Measurements from ENCODE around the gene MAMDC2. TPM values are rescaled to one million over a fixed set of nuclear protein-coding genes. Genes with fewer than 3 reads are reported as not detected.

The MAMDC2 gene
- total RNA-seq, 8 experiments from 2014 or later, result 0.04 to 6.4 (median 0.38) TPM

DNA sequence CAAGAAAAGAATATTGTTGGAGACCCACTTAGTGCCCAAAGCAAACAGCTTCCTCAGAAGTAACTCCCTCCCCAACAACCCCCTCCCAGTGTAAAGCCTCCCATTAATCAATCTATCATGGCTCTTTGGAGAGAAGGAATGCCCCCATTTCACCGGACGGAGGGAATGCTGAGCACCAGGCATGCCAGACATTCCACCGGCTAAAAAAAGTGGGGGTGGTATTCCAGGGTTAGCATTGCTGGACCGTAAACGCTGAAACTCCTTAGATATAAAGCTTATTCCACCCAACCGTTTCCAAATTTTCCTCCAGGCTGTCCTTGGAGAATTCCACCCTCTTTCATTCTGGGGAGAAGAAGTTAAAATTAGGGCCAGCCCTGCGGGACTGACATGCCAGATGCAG is 363 bp upstream of the MAMDC2 start:
- WGBS, 10 experiments, result 0 to 24% (median 15%) methylated on average over 2 to 7 of the region's 7 CpGs; no CpG with 5 or more reads in 5 of the 10 experiments
- ATAC-seq (replicated peaks in 6 of 8), result no peak
- Histone ChIP-seq H3K4me3 (peak overlapping the region in 1 of 5 donors; percentile 21), H3K4me1 (replicated peaks in 1 of 2) (peaks cover 0 to 4% of the 10 kb centered on the region in 2 donors), H3K27ac (no peak overlapping the region)
- in situ Hi-C loops (cut with MboI; ENCODE audit: low pct_unique_long_range_greater_than_20kb in 2 of 9, low sequenced_read_pairs in 9 of 9, unreplicated experiment in 9 of 9), result no loop called here

DNA sequence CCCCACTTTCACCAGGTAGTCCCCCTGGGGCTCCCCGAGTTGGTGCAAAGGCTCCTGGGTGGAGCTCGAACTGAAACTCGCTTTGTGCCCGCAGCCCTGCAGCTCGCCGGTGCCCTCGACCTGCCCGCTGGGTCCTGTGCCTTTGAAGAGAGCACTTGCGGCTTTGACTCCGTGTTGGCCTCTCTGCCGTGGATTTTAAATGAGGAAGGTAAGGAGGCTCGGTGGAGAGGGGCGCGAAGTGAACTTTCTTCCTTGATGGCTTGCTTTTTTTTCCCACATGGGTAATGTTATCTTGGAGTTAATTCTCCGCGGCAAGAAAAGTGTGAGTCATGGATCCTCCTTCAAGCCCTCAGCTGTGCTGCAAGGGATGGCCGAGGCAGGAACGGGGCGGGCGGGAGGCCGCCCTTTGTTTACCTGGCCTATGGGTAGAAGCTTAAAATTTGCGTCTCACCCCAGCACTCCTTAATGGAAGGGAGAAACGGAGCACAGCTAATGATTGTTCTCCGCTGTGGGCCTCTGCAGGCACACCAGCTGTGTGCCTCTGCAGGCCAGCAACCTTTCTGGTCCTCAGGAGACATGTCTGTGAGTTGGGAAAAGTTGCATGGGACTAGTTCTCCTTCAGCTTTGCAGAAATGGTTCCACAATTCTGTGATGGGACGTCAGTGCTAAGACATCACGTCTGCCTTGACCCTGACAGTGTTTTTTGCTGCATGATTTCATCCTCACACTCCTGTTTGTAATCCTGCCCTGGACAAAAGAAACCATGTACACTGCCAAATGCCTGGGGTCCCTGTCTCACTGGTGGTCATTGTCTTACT is 1.1 kb downstream of the MAMDC2 start:
- WGBS, 10 experiments, result 0 to 64% (median 45%) methylated on average over 2 to 11 of the region's 26 CpGs; no CpG with 5 or more reads in 3 of the 10 experiments
- in situ Hi-C loops (cut with MboI; ENCODE audit: low pct_unique_long_range_greater_than_20kb in 2 of 9, low sequenced_read_pairs in 9 of 9, unreplicated experiment in 9 of 9), result no loop called here
- H3K4me1 ChIP-seq (replicated peaks in 1 of 2), result peaks cover 0 to 4% of the 10 kb centered on the region in 2 donors
- H3K27ac ChIP-seq, result no peak overlapping the region
- peak; percentile 30 to 64 (median 48) for ATAC-seq (replicated peaks in 6 of 8)
- peak overlapping the region in 2 of 5 donors; percentile 21 to 25 for H3K4me3 ChIP-seq

DNA sequence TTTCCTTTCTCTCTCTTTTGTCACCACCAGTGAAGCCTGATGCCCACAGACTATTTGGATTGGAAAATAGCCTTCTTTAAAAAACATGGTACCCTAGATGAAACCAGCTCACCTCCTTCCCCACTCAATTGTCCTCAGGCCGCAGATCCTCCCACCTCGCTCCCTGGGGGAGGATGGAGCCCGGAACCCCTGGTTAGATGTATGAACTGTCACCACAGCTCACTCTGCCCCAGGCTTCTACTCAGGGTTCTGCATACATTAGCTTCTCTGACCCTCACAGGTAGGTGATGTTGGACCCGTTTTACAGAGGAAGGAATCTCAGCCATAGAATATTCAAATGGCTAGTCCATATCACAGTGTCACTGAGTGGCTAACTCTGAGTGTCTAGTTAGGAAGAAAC is 1.8 kb downstream of the MAMDC2 start:
- Histone ChIP-seq H3K27ac (no peak overlapping the region), H3K4me1 (replicated peaks in 1 of 2) (peaks cover 0 to 4% of the 10 kb centered on the region in 2 donors), H3K4me3 (no peak overlapping the region)
- no peak for ATAC-seq (replicated peaks in 6 of 8)
- in situ Hi-C loops (cut with MboI; ENCODE audit: low pct_unique_long_range_greater_than_20kb in 2 of 9, low sequenced_read_pairs in 9 of 9, unreplicated experiment in 9 of 9), result no loop called here
- WGBS, 10 experiments, result 40 to 100% (median 87%) methylated on average over 1 to 4 of the region's 4 CpGs; no CpG with 5 or more reads in 3 of the 10 experiments

DNA sequence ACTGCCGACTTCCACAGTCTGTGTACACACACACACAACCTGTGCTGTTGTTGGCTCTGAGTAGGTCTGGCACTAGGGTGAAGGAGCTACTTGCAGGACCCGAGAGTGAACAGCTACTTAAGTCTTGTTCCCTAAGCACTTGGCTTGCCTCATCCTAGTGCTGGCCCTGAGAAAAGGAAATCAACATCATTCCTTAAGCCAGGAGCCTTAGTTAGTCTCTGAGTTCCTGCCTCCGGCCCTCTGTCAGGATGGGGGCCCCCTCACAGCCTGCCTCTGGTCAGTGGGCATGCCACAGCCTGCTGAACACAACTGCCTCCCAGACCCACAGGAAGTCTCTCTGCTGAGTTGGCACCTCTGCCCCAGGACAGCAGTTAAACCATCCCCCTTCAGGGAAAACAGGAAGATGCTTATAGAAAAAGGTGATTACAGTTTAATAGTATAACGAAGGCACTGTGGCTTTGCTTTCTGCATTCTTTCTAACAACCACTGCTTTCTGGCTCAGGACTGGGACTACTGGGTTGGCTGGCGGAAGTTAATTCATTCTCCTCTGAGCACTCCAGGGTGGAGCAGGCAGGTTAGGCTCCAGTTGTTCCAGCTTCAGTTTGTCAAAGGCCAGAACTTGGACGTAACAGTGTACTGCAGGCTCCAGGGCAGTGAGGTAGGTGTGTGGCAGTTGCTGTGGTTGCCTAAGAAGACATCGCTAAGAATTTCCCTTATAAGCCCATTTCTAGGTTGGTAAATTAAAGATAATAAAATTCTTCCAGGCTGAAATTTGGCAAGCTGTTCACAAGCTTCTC is 2.8 kb downstream of the MAMDC2 start:
- WGBS, 10 experiments, result 27 to 100% (median 83%) methylated on average over 1 to 5 of the region's 7 CpGs

DNA sequence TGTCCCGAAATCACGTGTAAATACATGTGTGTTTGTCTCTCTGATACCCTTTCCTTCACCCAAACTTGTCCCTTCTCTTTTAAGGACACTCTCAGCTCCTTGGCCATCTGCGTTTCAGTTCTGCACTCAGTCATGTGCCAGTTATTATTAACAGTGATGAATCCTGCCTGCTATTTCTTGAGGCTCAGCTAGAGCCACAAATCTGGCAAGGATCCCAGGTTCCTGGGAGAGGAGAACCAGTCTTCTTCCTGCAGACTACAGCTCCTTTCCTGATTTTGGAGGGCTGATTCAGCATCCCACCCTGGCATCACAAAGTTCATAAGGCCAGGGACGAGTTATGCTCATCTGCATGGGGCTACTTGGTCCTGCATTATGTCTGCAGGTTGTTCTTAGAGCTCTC is 5.6 kb downstream of the MAMDC2 start:
- Histone ChIP-seq H3K27ac (no peak overlapping the region), H3K4me3 (no peak overlapping the region), H3K4me1 (replicated peaks in 1 of 2) (no peaks in the 10 kb centered on the region)
- peak in 2 of 8 experiments; percentile 17 to 30 for ATAC-seq (replicated peaks in 6 of 8)
- 0 to 93% (median 72%) methylated on average over 1 to 2 of the region's 4 CpGs; no CpG with 5 or more reads in 6 of the 10 experiments for WGBS, 10 experiments
- in situ Hi-C loops (cut with MboI; ENCODE audit: low pct_unique_long_range_greater_than_20kb in 2 of 9, low sequenced_read_pairs in 9 of 9, unreplicated experiment in 9 of 9), result no loop called here

More for the DNA sequence above, 2.8 kb downstream of the MAMDC2 start:
- in situ Hi-C loops (cut with MboI; ENCODE audit: low pct_unique_long_range_greater_than_20kb in 2 of 9, low sequenced_read_pairs in 9 of 9, unreplicated experiment in 9 of 9), result no loop called here
- H3K27ac ChIP-seq, result no peak overlapping the region
- no peak for ATAC-seq (replicated peaks in 6 of 8)
- peaks cover 0 to 4% of the 10 kb centered on the region in 2 donors for H3K4me1 ChIP-seq (replicated peaks in 1 of 2)
- no peak overlapping the region for H3K4me3 ChIP-seq

DNA sequence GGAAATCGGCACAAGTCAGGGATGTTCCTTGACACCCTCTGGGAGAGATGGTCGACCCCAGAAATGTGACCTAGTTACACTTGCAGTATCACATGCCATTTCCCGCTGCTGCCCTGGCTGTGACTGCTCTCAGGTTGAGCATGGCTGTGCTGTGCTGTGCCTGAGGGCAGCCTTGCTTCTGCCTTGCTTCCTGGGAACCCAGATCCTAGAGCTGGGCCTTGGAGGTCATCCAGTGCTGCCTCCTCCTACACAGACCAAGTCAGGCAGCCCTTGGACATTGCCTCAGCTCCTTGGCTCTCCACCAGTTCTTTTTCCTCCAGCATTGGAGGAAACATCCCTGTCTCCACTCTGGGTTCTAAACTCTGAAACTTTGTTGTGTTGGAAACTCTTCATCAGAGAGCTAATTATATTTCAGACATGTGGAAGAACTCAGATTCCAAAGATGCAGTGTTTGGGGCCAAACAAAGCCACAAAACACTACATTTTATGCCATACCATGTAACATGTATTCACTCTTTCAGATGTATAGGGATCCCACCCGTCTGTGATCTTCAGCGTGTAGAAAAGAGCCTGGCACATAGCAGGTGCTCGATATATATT is 6.1 kb downstream of the MAMDC2 start:
- H3K4me1 ChIP-seq (replicated peaks in 1 of 2), result no peaks in the 10 kb centered on the region
- H3K4me3 ChIP-seq, result no peak overlapping the region
- 62 to 94% (median 80%) methylated on average over 2 to 3 of the region's 6 CpGs; no CpG with 5 or more reads in 5 of the 10 experiments for WGBS, 10 experiments
- peak in 2 of 8 experiments; percentile 52 to 58 for ATAC-seq (replicated peaks in 6 of 8)
- in situ Hi-C loops (cut with MboI; ENCODE audit: low pct_unique_long_range_greater_than_20kb in 2 of 9, low sequenced_read_pairs in 9 of 9, unreplicated experiment in 9 of 9), result no loop called here
- H3K27ac ChIP-seq, result no peak overlapping the region

DNA sequence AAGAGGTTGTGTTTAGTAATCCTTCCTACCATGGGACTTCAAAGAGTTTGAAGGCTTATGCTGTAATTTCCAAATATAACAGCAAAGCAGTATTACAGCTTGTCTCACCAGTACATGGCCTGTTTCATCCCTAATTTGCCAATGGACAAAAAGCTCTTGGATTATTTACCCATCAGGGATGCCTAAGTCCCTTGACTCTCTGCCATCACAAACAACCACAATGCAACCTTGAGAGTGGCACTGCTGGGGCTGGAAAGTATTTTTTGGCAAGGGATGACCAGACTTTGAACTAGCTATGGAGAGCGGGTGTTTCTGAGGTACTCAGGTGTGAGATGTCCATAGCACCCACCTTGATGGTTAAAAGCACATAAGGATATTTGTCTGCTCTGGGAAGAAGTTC is 9.1 kb downstream of the MAMDC2 start:
- no peak for ATAC-seq (replicated peaks in 6 of 8)
- Histone ChIP-seq H3K4me3 (no peak overlapping the region), H3K27ac (no peak overlapping the region), H3K4me1 (replicated peaks in 1 of 2) (no peaks in the 10 kb centered on the region)
- in situ Hi-C loops (cut with MboI; ENCODE audit: low pct_unique_long_range_greater_than_20kb in 2 of 9, low sequenced_read_pairs in 9 of 9, unreplicated experiment in 9 of 9), result no loop called here
- WGBS, 10 experiments, result 44 to 100% (median 80%) methylated on average over 1 of the region's 1 CpG; no CpG with 5 or more reads in 3 of the 10 experiments

DNA sequence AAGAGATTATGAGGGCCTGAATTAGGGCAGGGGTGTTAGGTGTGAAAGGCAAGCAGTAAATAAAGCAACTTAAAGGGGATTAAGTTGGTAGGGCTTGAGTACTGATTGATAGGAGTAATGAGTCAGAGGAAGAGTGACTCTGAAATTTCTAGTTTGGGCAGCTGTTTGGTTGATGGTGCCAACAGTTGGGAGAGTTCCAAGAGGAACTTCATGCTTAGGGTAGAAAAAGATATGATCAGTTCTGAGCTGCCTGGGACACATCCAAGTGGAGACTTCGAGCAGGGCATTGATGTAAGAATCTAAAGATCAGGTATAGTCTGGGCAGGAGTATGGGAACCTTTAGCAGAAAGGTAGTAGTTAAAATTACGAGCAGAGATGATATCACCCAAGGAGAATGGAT is 10.2 kb downstream of the MAMDC2 start:
- ATAC-seq (replicated peaks in 6 of 8), result no peak
- H3K4me1 ChIP-seq (replicated peaks in 1 of 2), result no peaks in the 10 kb centered on the region
- H3K4me3 ChIP-seq, result no peak overlapping the region
- in situ Hi-C loops (cut with MboI; ENCODE audit: low pct_unique_long_range_greater_than_20kb in 2 of 9, low sequenced_read_pairs in 9 of 9, unreplicated experiment in 9 of 9), result no loop called here
- no peak overlapping the region for H3K27ac ChIP-seq
- 29 to 80% (median 46%) methylated on average over 1 to 2 of the region's 2 CpGs; no CpG with 5 or more reads in 1 of the 10 experiments for WGBS, 10 experiments

DNA sequence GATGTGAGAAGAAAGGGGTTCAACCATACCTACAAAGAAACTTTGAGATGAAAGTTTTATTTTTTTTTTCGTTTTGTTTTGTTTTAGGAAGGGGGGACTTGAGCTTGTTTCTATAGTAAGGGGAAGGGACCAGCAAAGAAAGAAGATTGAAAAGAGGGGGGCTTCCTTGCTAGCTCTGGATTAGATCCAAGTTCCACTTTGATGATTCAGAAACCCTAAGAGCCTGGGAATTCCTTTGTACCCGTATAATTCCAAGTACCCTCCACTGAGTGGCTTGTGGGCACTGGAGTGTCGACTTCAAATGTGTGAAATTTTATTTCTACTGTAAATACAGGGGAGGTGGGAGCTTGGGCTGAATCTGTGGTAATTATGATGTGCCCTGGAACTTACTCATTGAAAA is 10.9 kb downstream of the MAMDC2 start:
- H3K4me1 ChIP-seq (replicated peaks in 1 of 2), result no peaks in the 10 kb centered on the region
- in situ Hi-C loops (cut with MboI; ENCODE audit: low pct_unique_long_range_greater_than_20kb in 2 of 9, low sequenced_read_pairs in 9 of 9, unreplicated experiment in 9 of 9), result no loop called here
- ATAC-seq (replicated peaks in 6 of 8), result no peak
- WGBS, 10 experiments, result 43 to 94% (median 60%) methylated on average over 1 to 3 of the region's 3 CpGs
- H3K4me3 ChIP-seq, result no peak overlapping the region
- H3K27ac ChIP-seq, result no peak overlapping the region

DNA sequence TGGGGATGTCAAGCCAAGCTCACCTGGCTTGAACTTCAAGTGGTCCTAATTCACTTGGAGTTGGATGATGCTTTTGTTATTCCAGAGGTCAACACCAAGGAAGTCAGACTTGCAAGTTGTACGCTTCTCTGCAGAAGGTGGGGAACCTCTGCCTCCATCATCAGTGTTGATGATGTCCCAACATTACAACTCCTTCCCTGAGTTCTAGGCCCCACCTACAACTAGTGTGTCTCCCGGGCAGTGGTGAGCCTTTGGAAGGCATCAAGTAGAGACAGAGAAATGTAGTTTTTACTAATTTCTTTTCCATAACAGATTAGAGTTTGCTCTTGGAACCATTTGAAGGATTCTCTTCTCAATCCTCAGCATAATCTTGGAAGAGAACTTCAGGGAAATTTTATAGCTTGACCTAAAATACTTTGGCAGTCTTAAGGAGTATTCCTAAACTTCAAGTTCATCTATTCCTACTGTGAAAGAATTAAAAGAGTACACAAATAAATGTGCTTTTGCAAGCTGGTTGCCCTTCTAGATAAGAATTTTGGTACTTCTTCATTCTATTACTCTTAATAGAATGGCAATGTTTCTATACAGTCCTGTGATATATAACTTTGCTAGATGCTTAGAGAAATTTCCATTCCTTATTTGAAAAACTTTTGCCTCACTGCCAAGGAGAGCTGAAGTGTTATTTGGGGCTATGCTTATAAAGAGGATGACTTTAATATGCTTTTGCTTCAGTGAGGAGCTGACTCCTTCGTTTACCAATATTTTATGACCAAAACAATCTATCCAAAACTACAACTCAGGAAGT is 12.0 kb downstream of the MAMDC2 start:
- Histone ChIP-seq H3K4me3 (no peak overlapping the region), H3K27ac (no peak overlapping the region), H3K4me1 (replicated peaks in 1 of 2) (no peaks in the 10 kb centered on the region)
- no peak for ATAC-seq (replicated peaks in 6 of 8)
- WGBS, 10 experiments, result 0 to 97% (median 57%) methylated on average over 1 to 3 of the region's 3 CpGs; no CpG with 5 or more reads in 1 of the 10 experiments
- in situ Hi-C loops (cut with MboI; ENCODE audit: low pct_unique_long_range_greater_than_20kb in 2 of 9, low sequenced_read_pairs in 9 of 9, unreplicated experiment in 9 of 9), result no loop called here

DNA sequence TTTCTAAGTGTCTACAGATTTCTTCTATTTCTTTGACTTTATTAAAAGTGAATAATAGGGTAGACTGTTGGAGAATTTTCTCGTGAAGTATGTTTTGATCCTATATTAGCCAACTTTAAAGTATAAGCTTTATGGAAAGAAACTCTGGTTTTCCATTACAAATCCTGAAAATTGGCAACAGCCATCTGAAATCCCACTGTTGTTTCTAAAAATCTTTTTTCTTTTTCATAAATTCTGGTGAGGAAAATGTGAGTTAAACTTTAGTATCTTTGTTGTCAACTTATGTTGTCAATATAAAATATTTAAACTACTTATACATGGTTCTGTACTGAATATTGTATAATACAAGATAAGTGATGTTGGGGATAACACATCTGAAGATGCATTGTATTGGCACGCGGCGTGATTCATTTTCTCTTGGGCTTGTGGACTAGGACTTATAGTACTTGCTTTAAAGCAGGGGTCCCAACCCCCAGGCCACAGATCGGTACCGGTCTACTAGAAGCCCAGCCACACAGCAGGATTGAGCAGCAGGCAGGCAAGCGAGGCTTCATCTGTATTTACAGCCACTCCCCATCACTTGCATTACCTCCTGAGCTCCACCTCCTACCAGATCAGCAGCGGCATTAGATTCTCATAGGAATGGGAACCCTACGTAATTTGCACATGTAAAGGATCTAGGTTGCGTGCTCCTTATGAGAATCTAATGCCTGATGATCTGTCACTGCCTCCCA is 12.7 kb downstream of the MAMDC2 start:
- Histone ChIP-seq H3K4me1 (replicated peaks in 1 of 2) (no peaks in the 10 kb centered on the region), H3K4me3 (no peak overlapping the region), H3K27ac (no peak overlapping the region)
- ATAC-seq (replicated peaks in 6 of 8), result no peak
- in situ Hi-C loops (cut with MboI; ENCODE audit: low pct_unique_long_range_greater_than_20kb in 2 of 9, low sequenced_read_pairs in 9 of 9, unreplicated experiment in 9 of 9), result no loop called here
- WGBS, 10 experiments, result 46 to 100% (median 85%) methylated on average over 1 to 10 of the region's 10 CpGs; no CpG with 5 or more reads in 1 of the 10 experiments
